IMR-90 (cell line): ENCODE data around the gene SLC44A5. TPM values are rescaled to one million over a fixed set of nuclear protein-coding genes. Genes with fewer than 3 reads are reported as not detected.

Experiments
- ATAC-seq: fragments of 200-7000 bp; cut with Tn5 transposase; 2 replicates; pipeline ENCODE4 v1.9.1; 2020; ENCODE audit warnings: low read depth, mild to moderate bottlenecking, moderate library complexity
- BruUV-seq: library from RNA; stranded (reverse); fragments of 400-500 nt; replicated peaks from 2 replicates; lab custom pipeline; 2021; lab: Mats Ljungman, UMichigan
- CTCF ChIA-PET: fragments of 300-600 bp; formaldehyde crosslinking; extraction: SDS; loops from one replicate; lab custom pipeline; 2021; ENCODE audit warnings: antibody characterized with exemption; lab: Yijun Ruan, JAX
- POLR2A ChIA-PET: fragments of 300-600 bp; sonication (Branson Sonifier 250); formaldehyde crosslinking; loops from one replicate; lab custom pipeline; 2022; ENCODE audit warnings: antibody characterized with exemption; ENCODE audit not compliant: unreplicated experiment; lab: Charles Lee
- DNase-seq: peaks from one replicate; pipeline ENCODE4 v3.0.0; 2013
- H2AFZ ChIP-seq: replicated peaks from 2 replicates; pipeline ENCODE3; 2013; ENCODE audit warnings: low read length, mild to moderate bottlenecking; ENCODE audit not compliant: poor library complexity
- H2AK5ac ChIP-seq: 2 replicates; pipeline ENCODE4 v1.6.1; 2013; ENCODE audit warnings: low read depth, low read length, inconsistent platforms
- H2AK9ac ChIP-seq: replicated peaks from 2 replicates; pipeline ENCODE3; 2013; ENCODE audit warnings: mild to moderate bottlenecking, low read depth, low read length, moderate library complexity; ENCODE audit not compliant: poor library complexity
- H2BK120ac ChIP-seq: 2 replicates; pipeline ENCODE4 v1.6.1; 2013; ENCODE audit warnings: low read depth, low read length, inconsistent platforms
- H2BK15ac ChIP-seq: 3 replicates; pipeline ENCODE4 v1.6.1; 2013; ENCODE audit warnings: low read depth, low read length, inconsistent platforms
- H2BK20ac ChIP-seq: 2 replicates; pipeline ENCODE4 v1.6.1; 2013; ENCODE audit warnings: low read depth, mild to moderate bottlenecking, inconsistent platforms, low read length, moderate library complexity
- H2BK5ac ChIP-seq: 2 replicates; pipeline ENCODE4 v1.6.1; 2013; ENCODE audit warnings: mild to moderate bottlenecking, low read depth, low read length, inconsistent platforms; ENCODE audit not compliant: poor library complexity, severe bottlenecking
- H3K14ac ChIP-seq: replicated peaks from 2 replicates; pipeline ENCODE4 v1.6.1; 2013; ENCODE audit warnings: low read depth, low read length, inconsistent platforms
- H3K18ac ChIP-seq: 2 replicates; pipeline ENCODE4 v1.6.1; 2013; ENCODE audit warnings: low read depth, low read length, control low read depth
- H3K23ac ChIP-seq: 2 replicates; pipeline ENCODE4 v1.6.1; 2013; ENCODE audit warnings: low read depth, low read length, inconsistent platforms
- H3K27ac ChIP-seq: 2 replicates; pipeline ENCODE4 v1.5.1; 2013; ENCODE audit warnings: mild to moderate bottlenecking, control low read depth, low read length; ENCODE audit not compliant: insufficient read depth
- H3K27me3 ChIP-seq: 2 replicates; pipeline ENCODE4 v1.6.1; 2013; ENCODE audit warnings: low read length; ENCODE audit not compliant: control insufficient read depth, insufficient read depth
- H3K36me3 ChIP-seq: 2 replicates; pipeline ENCODE4 v1.6.1; 2013; ENCODE audit warnings: low read length, mixed read lengths; ENCODE audit not compliant: control insufficient read depth, insufficient read depth
- H3K4ac ChIP-seq: 2 replicates; pipeline ENCODE4 v1.6.1; 2013; ENCODE audit warnings: low read depth, low read length, inconsistent platforms
- H3K4me1 ChIP-seq: 2 replicates; pipeline ENCODE4 v1.6.1; 2013; ENCODE audit warnings: low read length, mixed read lengths; ENCODE audit not compliant: control insufficient read depth, insufficient read depth
- H3K4me2 ChIP-seq: 2 replicates; pipeline ENCODE4 v1.6.1; 2013; ENCODE audit warnings: low read depth, mild to moderate bottlenecking, control low read depth, low read length, moderate library complexity
- H3K4me3 ChIP-seq: 2 replicates; pipeline ENCODE4 v1.5.1; 2013; ENCODE audit warnings: low read depth, mild to moderate bottlenecking, control low read depth, low read length, moderate library complexity; ENCODE audit not compliant: insufficient read depth
- H3K56ac ChIP-seq: 2 replicates; pipeline ENCODE4 v1.6.1; 2013; ENCODE audit warnings: low read length, inconsistent platforms; ENCODE audit not compliant: insufficient read depth; ENCODE audit errors: extremely low read depth
- H3K79me1 ChIP-seq, 2 experiments: 2 replicates each; pipeline ENCODE4 v1.6.1; 2013; ENCODE audit warnings: low read length in 2 of 2, inconsistent platforms in 1 of 2, low read depth in 1 of 2
- H3K9ac ChIP-seq: 2 replicates; pipeline ENCODE4 v1.6.1; 2013; ENCODE audit warnings: low read depth, low read length, control low read depth
- H3K9me1 ChIP-seq: 2 replicates; pipeline ENCODE4 v1.6.1; 2013; ENCODE audit warnings: low read length, inconsistent platforms; ENCODE audit not compliant: insufficient read depth
- H3K9me3 ChIP-seq: 2 replicates; pipeline ENCODE4 v1.6.1; 2013; ENCODE audit warnings: low read length; ENCODE audit not compliant: control insufficient read depth, insufficient read depth
- H4K20me1 ChIP-seq: 2 replicates; pipeline ENCODE4 v1.6.1; 2013; ENCODE audit warnings: low read length, inconsistent platforms; ENCODE audit not compliant: insufficient read depth
- H4K5ac ChIP-seq: 2 replicates; pipeline ENCODE4 v1.6.1; 2013; ENCODE audit warnings: mild to moderate bottlenecking, low read depth, low read length, control low read depth
- H4K8ac ChIP-seq, 2 experiments: 2 replicates each; pipeline ENCODE4 v1.6.1; 2013; ENCODE audit warnings: low read depth in 2 of 2, low read length in 2 of 2, control low read depth in 1 of 2, inconsistent platforms in 1 of 2
- H4K91ac ChIP-seq: 2 replicates; pipeline ENCODE4 v1.6.1; 2013; ENCODE audit warnings: low read depth, low read length, inconsistent platforms; ENCODE audit not compliant: insufficient read depth
- CHD1 ChIP-seq: IDR thresholded peaks from 2 replicates; pipeline ENCODE4 v1.6.1; 2012; ENCODE audit warnings: low read depth, low read length, improper control_type of control experiment
- MAFK ChIP-seq: IDR thresholded peaks from 2 replicates; pipeline ENCODE4 v1.6.1; 2012; ENCODE audit warnings: low read depth, low read length, improper control_type of control experiment
- MAZ ChIP-seq: IDR thresholded peaks from 2 replicates; pipeline ENCODE4 v1.6.1; 2012; ENCODE audit warnings: low read depth, mild to moderate bottlenecking, low read length, improper control_type of control experiment, moderate library complexity, borderline replicate concordance
- MXI1 ChIP-seq: IDR thresholded peaks from 2 replicates; pipeline ENCODE4 v1.6.1; 2012; ENCODE audit warnings: low read depth, mild to moderate bottlenecking, low read length, moderate library complexity, borderline replicate concordance
- POLR2A ChIP-seq: IDR thresholded peaks from 2 replicates; pipeline ENCODE4 v1.6.1; 2012; ENCODE audit warnings: mild to moderate bottlenecking, low read depth, low read length
- RCOR1 ChIP-seq: IDR thresholded peaks from 2 replicates; pipeline ENCODE4 v1.6.1; 2012; ENCODE audit warnings: mild to moderate bottlenecking, low read length, improper control_type of control experiment; ENCODE audit not compliant: insufficient replicate concordance
- RFX5 ChIP-seq: IDR thresholded peaks from 2 replicates; pipeline ENCODE4 v1.8.0; 2012; ENCODE audit warnings: low read depth, mild to moderate bottlenecking, low read length, moderate library complexity
- SMC3 ChIP-seq: fragments of 150-350 bp; IDR thresholded peaks from 2 replicates; pipeline ENCODE4 v1.6.1; 2016; ENCODE audit warnings: low read depth, mild to moderate bottlenecking, antibody characterized with exemption, low read length, moderate library complexity
- dilution Hi-C: fragments of 300-500 bp; cut with HindIII; formaldehyde crosslinking; loops from one replicate; pipeline ENCODE4 v1.14.3; 2018; ENCODE audit warnings: low sequenced_read_pairs; ENCODE audit not compliant: unreplicated experiment
- in situ Hi-C: fragments of 300-500 bp; cut with MboI; formaldehyde crosslinking; loops from 3 replicates; pipeline ENCODE4 v1.14.3; 2019; ENCODE audit warnings: low sequenced_read_pairs, inconsistent platforms, mixed read lengths
- intact Hi-C: fragments of 100-400 bp; cut with micrococcal nuclease; formaldehyde crosslinking; loops from 2 replicates; pipeline ENCODE4 v1.10.0; 2022
- polyA plus RNA-seq, 3 experiments: library from polyadenylated mRNA; depleted of rRNA; stranded (reverse); fragments of >200 nt; gene quantifications; 2 replicates each; pipeline ENCODE4 v1.2.3, GENCODE V29; 2012; ENCODE audit warnings: low replicate concordance in 1 of 3
- total RNA-seq: library from RNA; depleted of rRNA; stranded (reverse); fragments of >200 nt; gene quantifications from 2 replicates; pipeline ENCODE4 v1.2.3, GENCODE V29; 2012
- TF ChIP-seq, protein P1 (sequence below): conservative IDR thresholded peaks from 2 replicates; pipeline ENCODE4 v1.5.1; 2012; ENCODE audit warnings: mild to moderate bottlenecking, low read depth, low read length, improper control_type of control experiment
- TF ChIP-seq, protein P2 (sequence below): fragments of 150-350 bp; IDR thresholded peaks from 2 replicates; pipeline ENCODE4 v1.6.1; 2017; ENCODE audit warnings: mild to moderate bottlenecking, antibody characterized with exemption, low read length, low read depth

The SLC44A5 gene
- total and polyA plus RNA-seq, 2 of the 4 experiments (the other 2 are of a cell fraction) = under 0.01 TPM; not detected in 1

DNA sequence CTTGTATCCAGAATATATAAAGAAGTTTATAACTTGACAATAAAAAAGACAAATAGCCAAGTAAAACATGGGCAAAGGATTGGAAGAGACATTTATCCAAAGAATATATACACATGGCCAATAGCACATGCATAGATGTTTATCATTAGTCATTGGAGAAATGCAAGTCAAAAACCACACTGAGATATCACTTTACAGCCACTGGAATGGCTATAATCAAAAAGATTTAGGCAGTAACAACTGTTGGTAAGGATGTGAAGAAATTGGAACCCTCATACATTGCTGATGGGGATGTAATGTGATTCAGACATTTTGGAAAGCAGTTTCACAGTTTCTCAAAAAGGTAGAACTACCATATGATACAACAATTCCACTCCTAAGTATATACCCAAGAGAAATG lies 51.1 kb downstream of the SLC44A5 start:
- no peak overlapping the region for H2BK5ac ChIP-seq
- no peak overlapping the region for H4K5ac ChIP-seq
- H4K8ac ChIP-seq = no peak overlapping the region
- no peak overlapping the region for H2BK15ac ChIP-seq
- no peak overlapping the region for H2AK9ac ChIP-seq
- dilution Hi-C loops (no loop called here), in situ Hi-C loops (no loop called here), intact Hi-C loops (no loop called here)
- no peaks in the 10 kb centered on the region for H3K36me3 ChIP-seq
- H3K9ac ChIP-seq = no peak overlapping the region
- no peaks in the 10 kb centered on the region for H3K79me1 ChIP-seq
- no peaks in the 10 kb centered on the region for H4K20me1 ChIP-seq
- no peaks in the 10 kb centered on the region for H3K27me3 ChIP-seq
- no peak overlapping the region for H3K4me3 ChIP-seq
- no peak for ATAC-seq
- H3K4me2 ChIP-seq = no peak overlapping the region
- H3K4ac ChIP-seq = no peak overlapping the region
- H3K9me3 ChIP-seq = no peaks in the 10 kb centered on the region
- no peaks in the 10 kb centered on the region for H3K9me1 ChIP-seq
- no peak overlapping the region for H3K27ac ChIP-seq
- H2BK120ac ChIP-seq = no peak overlapping the region
- H2AK5ac ChIP-seq = no peak overlapping the region
- H4K91ac ChIP-seq = no peak overlapping the region
- no peak overlapping the region for H3K56ac ChIP-seq
- no peak overlapping the region for H3K23ac ChIP-seq
- TF ChIP-seq SMC3 (no peak), MAFK (no peak), RCOR1 (no peak), MAZ (no peak), MXI1 (no peak), POLR2A (no peak), CHD1 (no peak), RFX5 (no peak)
- TF ChIP-seq, protein P1, sequence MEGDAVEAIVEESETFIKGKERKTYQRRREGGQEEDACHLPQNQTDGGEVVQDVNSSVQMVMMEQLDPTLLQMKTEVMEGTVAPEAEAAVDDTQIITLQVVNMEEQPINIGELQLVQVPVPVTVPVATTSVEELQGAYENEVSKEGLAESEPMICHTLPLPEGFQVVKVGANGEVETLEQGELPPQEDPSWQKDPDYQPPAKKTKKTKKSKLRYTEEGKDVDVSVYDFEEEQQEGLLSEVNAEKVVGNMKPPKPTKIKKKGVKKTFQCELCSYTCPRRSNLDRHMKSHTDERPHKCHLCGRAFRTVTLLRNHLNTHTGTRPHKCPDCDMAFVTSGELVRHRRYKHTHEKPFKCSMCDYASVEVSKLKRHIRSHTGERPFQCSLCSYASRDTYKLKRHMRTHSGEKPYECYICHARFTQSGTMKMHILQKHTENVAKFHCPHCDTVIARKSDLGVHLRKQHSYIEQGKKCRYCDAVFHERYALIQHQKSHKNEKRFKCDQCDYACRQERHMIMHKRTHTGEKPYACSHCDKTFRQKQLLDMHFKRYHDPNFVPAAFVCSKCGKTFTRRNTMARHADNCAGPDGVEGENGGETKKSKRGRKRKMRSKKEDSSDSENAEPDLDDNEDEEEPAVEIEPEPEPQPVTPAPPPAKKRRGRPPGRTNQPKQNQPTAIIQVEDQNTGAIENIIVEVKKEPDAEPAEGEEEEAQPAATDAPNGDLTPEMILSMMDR = no peak
- TF ChIP-seq, protein P2, sequence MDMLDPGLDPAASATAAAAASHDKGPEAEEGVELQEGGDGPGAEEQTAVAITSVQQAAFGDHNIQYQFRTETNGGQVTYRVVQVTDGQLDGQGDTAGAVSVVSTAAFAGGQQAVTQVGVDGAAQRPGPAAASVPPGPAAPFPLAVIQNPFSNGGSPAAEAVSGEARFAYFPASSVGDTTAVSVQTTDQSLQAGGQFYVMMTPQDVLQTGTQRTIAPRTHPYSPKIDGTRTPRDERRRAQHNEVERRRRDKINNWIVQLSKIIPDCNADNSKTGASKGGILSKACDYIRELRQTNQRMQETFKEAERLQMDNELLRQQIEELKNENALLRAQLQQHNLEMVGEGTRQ = no peak
- H3K14ac ChIP-seq = no peak overlapping the region
- H2AFZ ChIP-seq = no peak overlapping the region
- H3K4me1 ChIP-seq = no peaks in the 10 kb centered on the region
- BruUV-seq = no TSS peak
- no peak for DNase-seq
- H3K18ac ChIP-seq = no peak overlapping the region
- H2BK20ac ChIP-seq = no peak overlapping the region
- CTCF ChIA-PET = no interaction called here
- POLR2A ChIA-PET = no interaction called here
